Measurements from ENCODE around the gene RASGRP2.
"Not testable (repeated sequence)": the region's sequence is repeated elsewhere in the genome, so short reads cannot be mapped to it uniquely, and the experiment has no call there.

Gene RASGRP2

DNA sequence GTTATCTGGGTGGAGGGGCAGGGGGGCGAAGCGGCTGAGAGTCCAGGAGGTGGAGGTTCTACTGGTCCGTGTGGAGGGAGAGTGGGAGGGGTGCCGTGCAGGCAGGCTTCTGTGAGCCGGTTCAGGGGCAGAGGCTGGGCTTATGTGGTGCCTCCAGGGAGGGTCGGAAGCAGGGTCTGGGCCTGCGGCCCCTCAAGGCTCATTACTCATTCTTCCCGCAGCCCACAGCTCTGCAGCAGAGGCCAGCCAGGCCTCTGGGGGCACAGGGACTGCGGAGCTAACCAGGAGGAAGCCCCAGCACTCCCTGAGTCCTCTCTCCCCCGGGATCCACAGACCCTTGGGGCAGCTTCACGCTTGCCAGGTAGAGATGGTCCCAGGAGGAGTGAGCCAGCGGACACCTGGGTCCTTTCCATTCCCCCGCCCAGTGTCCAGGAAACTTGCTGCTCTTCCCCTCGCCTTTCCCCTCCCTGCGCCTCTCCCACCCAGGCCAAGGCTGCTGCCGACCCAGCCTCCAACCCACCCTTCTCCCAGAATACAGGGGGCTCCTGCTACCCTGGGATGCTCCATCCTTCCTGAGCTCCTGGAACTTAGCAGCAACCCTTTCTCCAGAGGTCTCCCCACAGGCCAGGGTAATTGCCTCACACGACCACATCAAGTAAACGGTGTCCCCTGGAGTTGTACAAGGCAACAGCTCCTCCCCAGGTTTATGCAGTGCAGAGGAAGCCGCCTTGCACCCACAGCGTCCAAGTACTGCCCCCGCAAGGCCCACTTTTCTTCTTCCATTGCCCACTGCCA is 27.3 kb downstream of the RASGRP2 start:
- DNase-seq = no peak

DNA sequence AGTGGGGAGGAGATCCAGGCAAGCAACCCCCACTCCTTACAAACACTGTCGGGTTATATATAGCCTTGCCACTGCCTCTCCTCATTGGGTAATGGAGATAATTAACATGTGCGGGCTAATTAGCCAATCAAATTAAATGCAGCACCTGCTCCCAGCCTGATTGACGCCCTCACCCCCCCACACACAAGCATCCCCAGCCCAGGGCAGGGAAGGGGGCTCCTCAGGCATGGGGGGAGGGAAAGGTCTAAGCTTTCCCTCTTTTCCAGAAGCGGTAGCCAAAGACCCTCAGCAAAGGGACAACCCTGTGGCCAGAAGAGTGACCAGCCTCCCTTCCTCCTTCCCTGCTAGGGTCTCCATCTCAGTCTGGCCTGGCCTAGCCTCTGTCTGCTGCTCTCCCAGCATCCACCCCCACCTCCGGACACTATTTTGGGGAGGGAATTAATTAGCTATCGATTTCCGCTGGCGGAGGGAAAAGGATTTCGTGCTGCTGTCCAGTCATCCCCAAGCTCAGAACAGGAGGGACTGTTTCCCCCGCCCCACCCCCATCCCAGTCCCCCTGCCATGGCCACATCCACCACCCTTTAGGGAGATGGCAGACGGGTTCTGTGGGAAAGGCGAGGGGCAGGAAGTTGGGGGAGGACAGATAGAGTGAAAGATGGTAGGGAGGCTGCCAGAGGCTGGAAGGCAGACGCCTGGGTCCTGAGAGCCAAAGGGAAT is 28.0 kb downstream of the RASGRP2 start:
- DNase-seq = peak; percentile 47

DNA sequence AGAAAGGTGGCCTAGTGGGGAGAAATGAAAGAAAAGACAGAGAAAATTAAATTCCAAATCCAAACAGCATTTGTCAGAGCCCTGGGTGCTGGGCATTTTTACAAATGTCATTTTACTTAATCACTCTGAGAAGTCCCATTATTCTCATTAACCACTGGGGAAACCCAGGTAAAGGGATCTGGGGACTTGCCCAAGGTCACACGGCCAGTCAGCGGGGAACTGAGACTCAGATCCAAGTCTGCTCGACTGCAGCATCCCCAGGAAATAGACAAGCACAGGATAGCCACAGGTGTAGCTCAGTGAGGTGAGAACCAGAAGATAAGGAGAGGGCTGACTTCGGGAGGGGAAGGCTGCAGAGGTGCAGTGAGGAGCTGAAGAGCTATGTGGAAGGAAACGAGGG is 28.8 kb downstream of the RASGRP2 start:
- DNase-seq = no peak

DNA sequence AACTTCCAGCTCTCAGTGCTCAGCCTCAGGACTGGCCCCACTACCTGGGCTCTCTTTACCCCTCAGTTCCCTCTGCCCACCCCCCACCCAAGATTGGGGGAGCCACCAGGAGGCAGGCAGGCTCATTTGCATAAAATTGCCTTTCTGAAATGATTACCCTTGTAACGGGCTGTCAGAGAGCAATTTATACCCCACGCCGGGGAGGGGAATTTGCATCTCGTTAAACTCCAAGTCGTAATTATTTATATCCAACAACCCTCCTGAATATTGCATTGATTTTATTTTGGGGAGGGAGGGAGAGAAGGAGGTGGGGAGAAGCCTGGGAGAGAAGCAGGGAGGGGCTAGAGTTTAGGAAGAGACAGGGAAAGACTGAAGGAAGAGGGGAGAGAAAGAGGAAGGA is 29.3 kb downstream of the RASGRP2 start:
- DNase-seq = no peak

DNA sequence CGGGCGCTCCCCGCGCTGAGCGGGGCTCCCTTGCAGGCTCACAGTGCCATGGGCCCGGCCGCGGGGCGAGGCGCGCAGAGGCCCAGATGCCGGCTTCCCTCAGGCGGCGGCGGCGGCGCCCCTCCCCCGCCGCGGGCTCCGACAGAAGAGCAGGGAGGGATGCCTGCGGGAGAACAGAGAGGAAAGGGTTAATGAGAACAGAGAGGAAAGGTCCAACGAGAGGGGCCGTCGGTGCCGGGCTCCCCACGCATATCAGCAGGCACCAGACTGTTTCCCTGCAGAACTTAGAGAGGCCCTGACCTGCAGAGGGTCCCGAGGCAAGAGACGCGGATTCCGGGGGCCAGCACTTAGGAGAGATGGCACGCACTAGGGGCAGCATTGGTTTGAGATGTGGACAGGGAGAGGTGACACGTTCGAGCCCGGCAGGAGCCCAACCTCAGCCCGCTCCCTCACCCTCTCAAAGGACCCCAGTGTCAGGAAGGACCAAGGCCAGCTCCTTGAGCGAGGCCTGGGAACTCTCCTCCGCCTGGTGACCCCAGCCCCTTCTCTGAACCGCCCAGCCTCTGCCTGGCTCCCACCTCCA is 30.1 kb downstream of the RASGRP2 start:
- DNase-seq = no peak

DNA sequence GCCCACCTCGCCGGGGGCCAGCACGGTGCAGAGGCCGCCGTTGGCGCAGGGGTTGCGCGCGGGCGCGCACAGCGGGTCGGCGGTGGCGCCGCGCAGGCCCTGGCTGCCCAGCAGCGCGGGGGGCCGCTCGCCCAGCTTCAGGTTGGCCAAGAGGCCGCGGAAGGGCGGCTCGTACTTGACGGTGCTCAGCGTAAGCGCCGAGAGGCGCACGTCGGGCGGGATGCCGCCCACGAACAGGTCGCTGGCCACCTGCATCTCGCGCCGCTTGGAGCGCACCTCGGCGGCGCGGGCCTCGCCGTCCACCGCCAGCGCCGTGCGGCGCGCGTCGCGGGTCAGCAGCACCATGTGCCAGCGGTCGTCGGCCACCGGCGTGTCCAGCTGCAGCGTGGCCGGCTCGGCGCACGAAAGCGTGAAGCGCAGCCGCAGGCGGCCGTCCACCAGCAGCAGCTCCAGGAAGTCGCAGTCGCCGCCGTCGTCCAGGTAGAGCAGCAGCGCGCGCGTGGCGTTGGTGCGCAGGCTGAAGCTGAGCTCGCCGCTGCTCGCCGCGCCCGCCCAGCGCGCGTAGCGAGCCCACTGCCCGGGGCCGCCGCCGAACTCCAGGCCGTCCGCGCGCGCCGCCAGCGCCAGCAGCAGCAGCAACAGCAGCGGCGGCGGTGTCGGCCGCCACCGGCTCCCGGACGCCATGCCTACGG is 30.8 kb downstream of the RASGRP2 start:
- DNase-seq = peak; percentile 83

DNA sequence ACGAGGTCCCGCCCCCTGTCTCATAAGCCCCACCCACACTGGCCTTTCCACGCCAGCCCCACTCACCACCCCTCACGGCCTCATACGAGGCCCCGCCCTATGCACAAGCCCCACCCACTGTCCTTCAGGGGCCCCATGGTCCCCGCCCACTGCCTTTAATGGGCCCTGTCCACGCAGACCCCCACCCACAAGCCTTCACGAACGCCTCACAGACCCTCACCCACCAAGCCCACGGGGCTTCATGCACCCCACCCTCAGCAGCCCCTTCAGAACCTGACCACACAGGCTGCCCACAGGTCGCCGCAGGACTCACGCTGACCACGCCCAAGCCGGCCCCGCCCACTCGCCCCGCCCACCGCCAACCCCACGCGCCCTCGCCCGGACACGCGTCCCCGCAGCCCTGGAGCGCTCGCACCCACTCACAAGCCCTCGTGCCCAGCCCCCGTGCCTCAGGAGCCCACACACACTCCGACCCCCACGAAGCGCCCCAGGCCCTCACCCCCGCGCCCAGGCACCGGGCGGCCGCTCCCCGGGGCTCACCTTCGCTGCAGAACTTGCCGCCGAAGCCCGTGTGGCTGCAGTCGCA is 31.4 kb downstream of the RASGRP2 start:
- DNase-seq = no peak

DNA sequence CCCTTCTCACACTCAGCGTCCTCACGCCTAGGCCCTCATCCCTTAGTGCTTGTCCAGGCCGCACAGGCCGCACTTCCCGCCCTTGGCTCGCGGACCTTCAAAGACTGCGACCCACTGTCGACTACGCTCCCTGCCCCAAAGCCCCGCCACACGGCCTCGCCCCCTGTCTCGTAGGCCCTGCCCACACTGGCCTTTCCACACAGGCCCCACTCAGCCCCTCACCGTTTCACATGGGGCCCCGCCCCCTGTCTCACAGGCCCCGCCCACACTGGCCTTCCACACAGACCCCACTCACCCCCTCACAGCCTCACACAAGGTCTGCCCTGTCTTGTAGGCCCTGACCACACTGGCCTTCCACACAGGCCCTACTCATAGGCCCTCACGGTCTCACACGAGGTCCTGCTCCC is 32.0 kb downstream of the RASGRP2 start:
- no peak for DNase-seq

DNA sequence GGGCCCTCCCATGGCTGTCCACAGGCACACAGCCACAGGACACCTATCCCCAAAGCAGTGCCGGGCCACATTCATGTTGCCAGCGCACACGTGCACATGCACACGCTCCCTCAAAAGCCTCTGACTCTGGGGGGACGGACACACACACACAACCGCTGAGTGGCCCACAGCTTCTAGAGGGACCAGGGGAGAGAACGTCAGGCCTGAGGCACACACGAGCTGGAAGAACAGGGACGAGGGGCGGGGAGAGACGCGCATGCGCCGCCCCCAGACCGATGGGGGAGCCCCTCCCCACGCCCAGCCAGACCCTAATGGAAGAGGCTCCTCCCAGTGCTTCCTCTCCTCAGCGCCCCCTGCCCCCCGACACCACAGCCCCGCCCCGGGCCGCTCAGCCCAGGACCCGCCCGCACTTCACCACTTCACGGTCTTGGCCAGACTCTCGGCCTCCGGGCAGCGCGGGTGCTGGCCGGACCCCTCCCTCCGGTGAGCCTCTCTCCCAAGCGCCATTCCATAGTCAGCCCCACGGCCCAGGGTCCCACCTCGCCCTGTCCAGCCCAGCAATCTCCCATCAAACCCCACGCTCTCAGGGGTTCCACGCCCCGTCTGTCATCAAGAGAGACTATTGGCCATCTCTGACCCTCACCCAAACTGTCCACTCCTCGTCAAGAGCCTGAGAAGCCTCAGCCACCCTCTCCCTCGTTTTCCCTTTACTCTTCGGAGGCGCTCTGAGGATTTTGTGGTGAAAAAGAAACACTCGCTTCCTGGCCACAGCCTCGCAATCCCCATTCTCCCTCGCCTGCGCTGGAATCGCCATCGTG is 32.6 kb downstream of the RASGRP2 start:
- DNase-seq = no peak

DNA sequence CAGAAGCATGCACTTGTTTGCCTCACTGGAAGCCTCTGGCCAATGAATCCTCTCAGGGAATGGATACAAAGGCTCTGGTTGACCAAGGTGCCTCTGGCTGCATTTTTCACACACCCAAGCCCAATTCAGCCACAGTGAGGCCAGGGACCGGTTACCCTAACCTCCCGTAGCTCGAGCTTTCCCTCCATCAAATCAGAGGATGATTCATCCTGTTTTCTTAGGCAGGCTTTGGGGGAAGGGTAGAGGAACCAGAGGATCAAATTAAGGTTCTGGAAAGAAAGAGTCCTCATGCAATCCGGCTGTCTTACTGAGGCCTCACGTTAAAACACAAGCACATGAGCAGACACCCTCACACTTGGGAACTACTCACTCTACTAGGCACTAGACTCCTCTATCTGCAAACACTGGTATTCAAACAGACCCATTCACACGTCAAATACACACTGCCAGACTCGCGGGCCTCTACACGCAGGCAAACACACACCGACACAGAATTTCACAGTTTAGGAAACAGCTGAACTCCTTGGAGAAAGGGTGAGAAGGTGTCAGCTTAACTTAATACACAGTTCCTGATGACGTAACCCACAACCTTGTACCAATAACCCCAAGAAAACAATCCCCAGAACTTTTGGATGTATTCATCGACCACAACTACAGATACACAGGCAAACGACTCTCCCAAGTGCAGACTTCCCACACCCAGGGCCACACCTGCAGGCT is 33.4 kb downstream of the RASGRP2 start:
- DNase-seq = no peak

DNA sequence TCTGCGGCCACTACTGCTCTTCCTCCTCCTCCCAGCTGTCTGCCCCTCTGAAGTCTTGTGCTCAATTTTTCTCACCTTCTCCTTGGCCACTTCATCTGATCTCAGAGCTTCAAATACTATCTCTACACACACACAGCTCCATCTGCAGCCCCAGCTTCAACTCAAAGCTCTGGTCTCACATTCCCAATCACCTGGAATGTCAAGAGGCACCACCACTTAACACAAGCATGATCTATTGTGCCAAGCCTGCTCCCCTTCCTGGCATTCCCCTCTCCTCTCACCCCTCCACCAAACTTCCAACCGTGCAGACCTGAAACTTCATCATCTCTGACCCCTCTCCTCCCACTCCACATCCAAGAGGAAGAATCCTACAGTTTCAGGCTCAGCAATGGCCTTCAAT is 38.4 kb downstream of the RASGRP2 start:
- no peak for DNase-seq

DNA sequence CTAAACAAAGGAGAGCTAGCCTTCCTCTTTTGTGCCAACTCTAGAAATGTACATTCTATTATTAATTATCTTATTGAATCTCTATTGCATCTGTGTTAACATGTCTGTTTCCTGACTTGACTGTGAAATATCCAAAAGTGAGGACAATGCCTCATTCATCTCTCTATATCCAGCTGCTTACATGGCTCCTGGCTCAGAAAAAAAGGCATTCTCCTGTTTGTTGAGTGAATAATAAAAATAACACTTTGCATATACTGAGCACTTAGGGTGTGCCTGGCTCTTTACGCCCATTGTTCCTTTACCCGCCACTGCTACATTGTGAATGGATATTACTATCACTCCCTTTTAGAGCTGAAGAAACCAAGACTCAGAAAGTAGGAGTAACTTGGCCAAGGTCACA is 40.9 kb downstream of the RASGRP2 start:
- DNase-seq = no peak

DNA sequence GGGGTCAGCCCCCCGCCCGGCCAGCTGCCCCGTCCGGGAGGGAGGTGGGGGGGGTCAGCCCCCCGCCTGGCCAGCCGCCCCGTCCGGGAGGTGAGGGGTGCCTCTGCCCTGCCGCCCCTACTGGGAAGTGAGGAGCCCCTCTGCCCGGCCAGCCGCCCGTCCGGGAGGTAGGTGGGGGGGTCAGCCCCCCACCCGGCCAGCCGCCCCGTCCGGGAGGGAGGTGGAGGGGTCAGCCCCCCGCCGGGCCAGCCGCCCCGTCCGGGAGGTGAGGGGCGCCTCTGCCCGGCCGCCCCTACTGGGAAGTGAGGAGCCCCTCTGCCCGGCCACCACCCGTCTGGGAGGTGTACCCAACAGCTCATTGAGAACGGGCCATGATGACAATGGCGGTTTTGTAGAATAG is 42.0 kb downstream of the RASGRP2 start:
- DNase-seq = not testable (repeated sequence)

DNA sequence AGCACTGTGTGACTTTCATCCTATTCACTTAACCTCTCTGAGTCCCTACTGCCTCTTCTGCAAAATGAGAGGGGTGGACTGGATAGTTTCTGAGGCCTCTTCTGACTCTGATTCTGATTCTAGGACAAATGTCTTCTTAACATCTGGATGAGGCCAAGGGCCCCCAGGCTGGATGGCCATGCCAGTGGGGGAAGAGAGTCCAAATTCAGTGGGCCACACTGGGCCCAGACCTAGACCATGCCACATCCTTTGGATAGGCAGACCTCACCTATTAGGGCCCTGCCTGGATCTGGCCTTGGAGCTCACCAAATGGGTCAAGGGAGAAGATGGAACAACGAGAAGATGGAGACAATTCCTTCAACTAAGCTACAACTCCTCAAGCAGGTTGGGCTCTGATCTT is 45.5 kb downstream of the RASGRP2 start:
- DNase-seq = no peak

DNA sequence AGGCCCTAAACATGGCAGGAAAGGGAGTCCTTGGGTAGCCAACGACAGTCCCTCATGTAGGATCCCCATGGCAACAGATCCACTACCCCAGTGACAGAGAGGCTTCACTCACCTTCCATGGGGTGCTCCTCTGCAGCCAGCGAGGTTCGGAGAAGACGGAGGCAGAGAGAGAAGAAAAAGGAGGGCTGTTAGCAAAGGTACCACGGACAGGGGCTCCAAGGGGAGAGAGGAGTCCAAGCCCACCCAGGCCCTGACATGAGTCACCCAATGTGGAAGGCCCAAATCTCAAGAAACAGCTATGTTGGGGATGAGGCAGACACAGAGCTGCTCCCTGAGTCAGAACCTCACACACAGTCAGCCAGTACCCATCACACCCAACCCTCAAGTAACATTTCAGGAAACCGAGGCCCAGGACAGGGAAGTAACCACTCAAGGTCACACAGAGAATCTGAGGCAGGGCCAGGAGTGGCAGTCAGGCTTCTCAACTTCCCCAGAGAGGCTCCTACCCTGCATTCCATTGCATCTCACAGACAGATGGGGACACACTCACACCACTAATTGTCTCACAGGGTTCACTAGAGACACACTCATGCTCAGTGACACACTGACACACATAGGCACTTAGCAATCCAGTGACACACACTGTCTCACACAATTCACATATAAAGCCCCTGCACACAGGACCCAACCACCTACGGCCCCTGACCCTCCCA is 46.1 kb downstream of the RASGRP2 start:
- DNase-seq = no peak

DNA sequence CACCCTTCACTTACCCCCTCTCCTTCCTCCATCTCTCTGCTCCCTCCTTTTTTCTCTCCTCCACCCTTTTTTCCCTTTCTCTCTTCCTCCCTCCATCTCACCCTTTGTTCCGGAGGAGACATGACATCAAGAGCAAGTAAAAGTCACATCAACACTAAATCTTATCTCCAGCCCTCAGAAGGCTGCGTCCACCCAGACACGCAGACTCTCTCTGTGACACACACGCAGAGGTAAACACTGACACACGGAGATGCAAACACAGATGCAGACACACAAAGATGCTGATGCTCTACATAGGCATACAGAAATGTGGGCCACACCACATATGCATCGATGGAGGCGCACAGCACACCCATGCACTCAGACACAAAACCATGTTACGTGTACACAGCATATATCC is 47.9 kb downstream of the RASGRP2 start:
- no peak for DNase-seq

DNA sequence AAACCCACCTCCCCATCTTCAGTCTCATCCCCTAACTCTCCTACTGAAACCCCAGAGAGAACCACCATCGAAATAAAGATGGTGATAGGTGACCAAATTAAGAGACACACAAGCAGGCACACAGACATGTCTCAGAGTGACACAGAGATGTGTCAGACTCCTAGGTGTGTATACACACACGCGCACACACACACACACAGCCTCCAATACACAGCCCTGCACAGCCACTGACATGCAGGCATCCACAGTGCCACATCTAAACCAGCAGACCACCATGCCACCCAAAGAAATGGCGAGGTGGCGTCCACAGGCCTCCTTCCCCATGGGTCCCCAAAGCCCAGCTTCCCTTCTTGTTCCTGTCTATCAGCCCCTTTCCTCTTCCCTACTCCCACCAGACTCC is 48.4 kb downstream of the RASGRP2 start:
- no peak for DNase-seq

DNA sequence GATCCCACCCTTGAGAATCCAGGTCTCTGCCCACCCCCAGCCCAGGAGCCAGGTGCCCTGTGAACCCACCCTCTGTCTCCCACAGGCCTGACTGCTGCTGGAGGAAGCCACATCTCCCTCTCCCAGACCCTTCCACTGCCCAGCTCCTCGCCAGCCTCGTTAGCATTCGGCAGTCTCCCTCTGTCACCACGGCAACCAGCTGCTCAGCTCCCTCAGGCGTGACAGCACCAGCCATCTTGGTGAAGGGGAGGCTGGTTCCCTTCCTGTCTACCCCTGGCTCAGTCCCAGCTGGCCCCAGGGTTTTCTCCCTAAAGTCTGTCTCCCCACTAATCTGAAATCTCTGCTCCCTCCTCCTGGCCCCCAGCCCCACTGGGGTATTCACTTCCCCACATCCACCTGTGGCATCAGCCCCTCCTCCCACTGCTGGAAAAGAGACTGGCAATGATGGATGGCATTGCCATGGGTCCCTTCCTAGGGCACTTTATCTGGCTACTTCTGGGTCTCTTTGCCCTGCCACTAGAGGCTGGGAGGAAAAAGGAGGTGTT is 49.0 kb downstream of the RASGRP2 start:
- peak; percentile 79 for DNase-seq

DNA sequence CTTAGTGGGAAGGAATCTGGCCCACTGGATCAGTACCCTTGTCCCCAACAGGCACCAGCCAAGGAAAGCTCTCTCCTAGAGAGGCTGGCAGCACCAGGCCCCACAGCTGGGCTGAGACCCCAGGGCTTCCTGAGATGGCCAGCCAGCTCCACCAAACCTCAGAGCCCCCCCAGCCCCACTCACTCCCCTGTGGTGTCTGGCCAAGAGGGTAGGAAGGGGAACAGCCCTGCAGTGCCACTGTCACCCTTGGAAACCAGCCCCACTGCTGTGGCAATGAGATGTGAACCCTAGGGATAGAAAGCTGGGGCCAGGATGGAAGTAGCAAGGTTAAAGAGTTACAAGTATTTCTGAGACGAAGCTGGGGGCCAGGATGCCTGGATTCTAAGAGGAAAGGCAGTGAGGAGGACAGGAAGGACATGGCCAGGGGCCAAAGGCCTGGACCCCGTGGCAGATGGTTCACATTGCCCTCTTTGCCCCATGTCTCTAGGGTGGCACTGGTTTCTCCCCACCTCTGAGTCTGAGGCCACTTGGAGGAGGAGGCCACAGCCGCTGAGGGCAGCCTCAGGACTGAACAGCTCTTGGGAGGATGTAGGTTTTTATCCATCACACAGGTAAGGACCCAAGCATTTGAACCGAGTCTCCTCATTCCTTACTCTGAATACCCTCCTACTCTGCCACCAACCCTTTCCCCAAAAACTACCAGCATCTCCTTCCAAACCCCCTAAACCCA is 49.8 kb downstream of the RASGRP2 start:
- no peak for DNase-seq

DNA sequence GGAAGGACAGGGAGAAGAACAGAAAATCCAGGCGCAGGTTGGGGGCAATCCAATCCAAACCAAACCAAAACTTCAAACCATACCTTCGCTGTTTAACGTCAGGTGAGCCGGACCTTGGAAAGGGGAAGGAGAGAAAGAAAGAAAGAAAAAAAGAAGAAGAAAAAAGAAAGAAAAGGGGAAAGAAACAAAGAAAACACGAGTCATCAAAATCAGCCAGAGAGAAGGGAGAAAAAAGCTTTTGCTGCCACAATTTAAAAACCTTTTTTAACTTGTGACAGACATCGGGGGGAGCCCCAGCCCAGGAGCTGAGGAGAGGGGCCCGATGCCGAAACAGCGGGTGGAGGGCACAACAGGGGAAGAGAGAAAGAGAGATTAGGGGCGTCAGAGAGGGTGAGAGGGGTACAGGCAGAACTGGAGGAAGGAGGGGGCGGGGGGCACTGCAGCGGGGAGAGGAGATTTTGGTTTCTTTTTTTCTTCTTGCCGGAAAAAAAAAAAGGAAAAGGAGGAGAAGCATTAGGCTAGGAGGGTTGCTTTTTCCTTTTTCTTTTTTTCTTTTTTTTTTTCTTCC is 51.1 kb downstream of the RASGRP2 start:
- no peak for DNase-seq
